Transverse colon (tissue), 4 donors: ENCODE results near the gene TMEM200A. TPM values are rescaled to one million over a fixed set of nuclear protein-coding genes. Genes with fewer than 3 reads are reported as not detected.

Experiments used
- DNase-seq: peaks from one replicate; pipeline ENCODE4 v3.0.0-alpha.2; 2019
- H3K27ac ChIP-seq, 4 donors: fragments of 200-600 bp; sonication (generic); 2 replicates each; pipeline ENCODE4 v1.5.1; 2016 to 2018; ENCODE audit warnings: inconsistent platforms in 4 of 4
- H3K27me3 ChIP-seq: fragments of 200-600 bp; sonication (generic); 2 replicates; pipeline ENCODE4 v1.5.1; 2017; ENCODE audit warnings: inconsistent platforms
- H3K36me3 ChIP-seq, 4 donors: fragments of 200-600 bp; sonication (generic); 2 replicates each; pipeline ENCODE4 v1.5.1; 2017 to 2019; ENCODE audit warnings: inconsistent platforms in 4 of 4
- H3K4me1 ChIP-seq, 4 donors: fragments of 200-600 bp; sonication (generic); 2 replicates each; pipeline ENCODE4 v1.5.1; 2017 to 2020; ENCODE audit warnings: inconsistent platforms in 4 of 4
- H3K4me3 ChIP-seq, 4 donors: fragments of 200-600 bp; sonication (generic); 1 replicate in 1 of 4; 2 replicates in 3 of 4; pipeline versions ENCODE4 v1.5.1 to v1.6.1; 2017 to 2019; ENCODE audit warnings: inconsistent platforms in 4 of 4
- H3K9me3 ChIP-seq, 2 donors: fragments of 200-600 bp; sonication (generic); 2 replicates each; pipeline ENCODE4 v1.5.1; 2017 to 2019; ENCODE audit warnings: inconsistent platforms in 2 of 2
- CTCF ChIP-seq, 5 experiments: fragments of 200-600 bp in 3 of 5; fragments of 450-650 bp in 2 of 5; sonication (generic) in 3 of 5; IDR thresholded peaks; 1 replicate in 2 of 5; 2 replicates in 3 of 5; pipeline ENCODE4 v1.5.1; 2016 to 2017; ENCODE audit warnings: antibody characterized with exemption in 5 of 5, inconsistent platforms in 3 of 5, mild to moderate bottlenecking in 2 of 5, moderate library complexity in 1 of 5
- EP300 ChIP-seq: sonication (generic); formaldehyde crosslinking; IDR thresholded peaks from one replicate; pipeline ENCODE4 v1.6.1; 2017; ENCODE audit warnings: antibody characterized with exemption, low read depth
- POLR2A ChIP-seq: fragments of 450-650 bp; IDR thresholded peaks from one replicate; pipeline ENCODE4 v1.6.1; 2016; ENCODE audit warnings: antibody characterized with exemption, mild to moderate bottlenecking, moderate library complexity
- POLR2AphosphoS5 ChIP-seq, 3 donors: sonication (generic); formaldehyde crosslinking; IDR thresholded peaks; one replicate each; pipeline ENCODE4 v1.6.1; 2016; ENCODE audit warnings: antibody characterized with exemption in 3 of 3
- WGBS, 2 donors: methylation state at CpG; one replicate each; pipeline ENCODE4 v1.1.5; 2018; ENCODE audit warnings: low coverage in 1 of 2; 5-methylcytosine and 5-hydroxymethylcytosine counted together
- in situ Hi-C, 4 donors: fragments of 200-750 bp; cut with MboI; loops; one replicate each; pipeline versions ENCODE4 v1.15.0 to v1.15.1; 2017; ENCODE audit warnings: low sequenced_read_pairs in 3 of 4, low pct_ligation_motif_present in 1 of 4, low pct_unique_long_range_greater_than_20kb in 1 of 4
- intact Hi-C: fragments of 100-400 bp; cut with DNase I; formaldehyde crosslinking; loops from one replicate; pipeline ENCODE4 v1.15.1; 2023; ENCODE audit warnings: low total_unique reads
- total RNA-seq, 4 donors: library from RNA; depleted of rRNA; stranded (reverse); fragments of >200 nt; gene quantifications; one replicate each; pipeline ENCODE4 v1.1.0, GENCODE V29; 2016

TMEM200A gene
- total RNA-seq, 4 donors from 2014 or later = 0.20 to 19.5 (median 16.0) TPM

- H3K9me3 ChIP-seq = no peaks in the 10 kb centered on the region
- H3K27me3 ChIP-seq = no peaks in the 10 kb centered on the region
- DNase-seq = no peak
- TF ChIP-seq EP300 (no peak), CTCF (IDR thresholded peaks at IDR 0.05) (no peak), POLR2A (no peak), POLR2AphosphoS5 (IDR thresholded peaks at IDR 0.05) (no peak)
- WGBS, 2 donors = 75 to 77% methylated on average over 2 to 7 of the region's 7 CpGs
- peaks cover 0 to 28% (median 13%) of the 10 kb centered on the region in 4 donors for H3K4me1 ChIP-seq
- no peak overlapping the region for H3K4me3 ChIP-seq
- no peak overlapping the region for H3K27ac ChIP-seq
- no peaks in the 10 kb centered on the region for H3K36me3 ChIP-seq
- in situ Hi-C loops (no loop called here), intact Hi-C loops (no loop called here)
These were observed 15.9 kb downstream of the TMEM200A start for GRCh38 chr6:130381459-130382380.

GRCh38 chr6:130382872-130383490 is 17.2 kb downstream of the TMEM200A start:
- TF ChIP-seq POLR2A = no peak
- TF ChIP-seq POLR2AphosphoS5 (IDR thresholded peaks at IDR 0.05) = no peak
- no peak for TF ChIP-seq EP300
- TF ChIP-seq CTCF (IDR thresholded peaks at IDR 0.05) = no peak
- Histone ChIP-seq H3K27me3 (no peaks in the 10 kb centered on the region), H3K36me3 (no peaks in the 10 kb centered on the region), H3K4me1 (peaks cover 0 to 17% (median 3%) of the 10 kb centered on the region in 4 donors), H3K27ac (no peak overlapping the region), H3K9me3 (no peaks in the 10 kb centered on the region), H3K4me3 (no peak overlapping the region)
- no peak for DNase-seq
- in situ Hi-C loops (no loop called here), intact Hi-C loops (no loop called here)
- WGBS, 2 donors = 77 to 85% methylated on average over 3 to 9 of the region's 9 CpGs

DNA sequence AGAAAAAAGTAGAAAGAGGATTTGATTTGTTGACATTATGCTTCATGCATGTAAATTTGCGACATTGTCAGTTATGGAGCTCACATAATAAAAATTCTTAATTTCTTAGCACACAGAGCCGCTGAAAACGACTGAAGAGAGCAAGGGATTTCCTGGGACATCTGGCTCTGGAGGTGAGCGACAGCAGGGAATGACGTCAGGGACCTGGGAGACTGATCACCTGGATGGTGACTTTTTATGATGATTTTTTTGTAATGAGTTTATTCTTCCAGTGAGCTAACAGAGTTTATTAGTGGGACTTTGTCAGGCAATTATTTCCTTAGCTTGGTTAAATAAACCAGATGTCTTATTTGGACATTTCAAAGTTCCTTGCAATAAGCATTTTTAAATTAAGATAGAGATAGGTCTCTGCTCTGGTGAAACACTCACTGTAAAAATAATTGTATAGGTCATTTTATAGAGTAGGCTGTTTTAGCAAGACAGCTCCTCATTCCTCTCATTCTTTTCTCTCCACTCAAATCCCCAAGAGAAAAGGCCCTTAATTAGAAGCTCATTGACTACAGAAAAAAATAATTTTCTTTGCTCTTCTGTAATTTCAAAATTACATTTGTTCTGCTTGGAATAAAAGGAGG is 19.4 kb downstream of the TMEM200A start:
- DNase-seq = no peak
- no peak overlapping the region for H3K27ac ChIP-seq
- WGBS, 2 donors = 39 to 46% methylated on average over 5 of the region's 5 CpGs

More for the DNA sequence above, 19.4 kb downstream of the TMEM200A start:
- H3K4me1 ChIP-seq = peaks cover 0 to 6% (median 3%) of the 10 kb centered on the region in 4 donors
- no peak for TF ChIP-seq EP300
- no peak for TF ChIP-seq CTCF (IDR thresholded peaks at IDR 0.05)
- TF ChIP-seq POLR2AphosphoS5 (IDR thresholded peaks at IDR 0.05) = no peak
- TF ChIP-seq POLR2A = no peak
- intact Hi-C loops (no loop called here), in situ Hi-C loops (no loop called here)
- H3K4me3 ChIP-seq = no peak overlapping the region
- H3K27me3 ChIP-seq = no peaks in the 10 kb centered on the region
- no peaks in the 10 kb centered on the region for H3K36me3 ChIP-seq
- H3K9me3 ChIP-seq = no peaks in the 10 kb centered on the region
